GM12878 (cell line): ENCODE measurements around the gene NR2F1. TPM values are rescaled to one million over a fixed set of nuclear protein-coding genes. Genes with fewer than 3 reads are reported as not detected.

ENCODE experiments used
- ATF2 ChIP-seq: IDR thresholded peaks from 2 replicates; pipeline ENCODE4 v1.6.1; 2012; ENCODE audit warnings: low read length, inconsistent platforms
- CHD4 ChIP-seq: fragments of 200-600 bp; sonication (generic); IDR thresholded peaks from 2 replicates; pipeline ENCODE4 v1.6.1; 2016; ENCODE audit warnings: mild to moderate bottlenecking
- CREM ChIP-seq: IDR thresholded peaks from 2 replicates; pipeline ENCODE4 v1.6.1; 2014; ENCODE audit warnings: antibody characterized with exemption, low read depth
- EGR1 ChIP-seq, 2 experiments: IDR thresholded peaks; 1 replicate in 1 of 2; 2 replicates in 1 of 2; pipeline ENCODE4 v1.6.1; 2011 to 2012; ENCODE audit warnings: low read depth in 2 of 2, low read length in 2 of 2, borderline replicate concordance in 1 of 2, mild to moderate bottlenecking in 1 of 2, moderate library complexity in 1 of 2
- FOS ChIP-seq: IDR thresholded peaks from 3 replicates; pipeline ENCODE4 v1.6.1; 2011; ENCODE audit warnings: borderline replicate concordance; ENCODE audit not compliant: insufficient read length; ENCODE audit errors: extremely low read depth
- HDGF ChIP-seq: fragments of 450-650 bp; IDR thresholded peaks from 2 replicates; pipeline ENCODE4 v1.6.1; 2016; ENCODE audit warnings: antibody characterized with exemption
- IKZF2 ChIP-seq, 2 experiments: fragments of 450-650 bp; IDR thresholded peaks; 2 replicates each; pipeline ENCODE4 v1.6.1; 2017; ENCODE audit warnings: mild to moderate bottlenecking in 2 of 2, moderate library complexity in 2 of 2
- IRF4 ChIP-seq: IDR thresholded peaks from 2 replicates; pipeline ENCODE4 v1.6.1; 2011; ENCODE audit warnings: low read depth, low read length
- JUNB ChIP-seq: IDR thresholded peaks from 2 replicates; pipeline ENCODE4 v1.6.1; 2016; ENCODE audit warnings: antibody characterized with exemption, mild to moderate bottlenecking
- KDM1A ChIP-seq: fragments of 200-600 bp; sonication (generic); IDR thresholded peaks from 2 replicates; pipeline ENCODE4 v1.6.1; 2016; ENCODE audit warnings: borderline replicate concordance
- MTA2 ChIP-seq: fragments of 450-650 bp; IDR thresholded peaks from 2 replicates; pipeline ENCODE4 v1.6.1; 2016; ENCODE audit warnings: low read depth, mild to moderate bottlenecking, moderate library complexity
- MYB ChIP-seq: fragments of 150-350 bp; IDR thresholded peaks from 2 replicates; pipeline ENCODE4 v1.6.1; 2014; ENCODE audit warnings: mild to moderate bottlenecking, low read depth, low read length, borderline replicate concordance
- NR2C1 ChIP-seq: fragments of 450-650 bp; IDR thresholded peaks from 2 replicates; pipeline ENCODE4 v1.6.1; 2017; ENCODE audit warnings: antibody characterized with exemption, mild to moderate bottlenecking, moderate library complexity
- NRF1 ChIP-seq: conservative IDR thresholded peaks from 2 replicates; pipeline ENCODE4 v1.6.1; 2011; ENCODE audit warnings: mild to moderate bottlenecking, low read depth, low read length, improper control_type of control experiment
- RAD21 ChIP-seq: IDR thresholded peaks from 2 replicates; pipeline ENCODE4 v1.6.1; 2011; ENCODE audit warnings: mild to moderate bottlenecking, low read depth, low read length, moderate library complexity; ENCODE audit not compliant: insufficient read depth
- RAD51 ChIP-seq: fragments of 450-650 bp; IDR thresholded peaks from 2 replicates; pipeline ENCODE4 v1.6.1; 2016; ENCODE audit warnings: moderate library complexity, mild to moderate bottlenecking, inconsistent platforms
- RCOR1 ChIP-seq: conservative IDR thresholded peaks from 2 replicates; pipeline ENCODE4 v1.6.1; 2012; ENCODE audit warnings: low read depth, low read length, improper control_type of control experiment
- SKIL ChIP-seq: fragments of 450-650 bp; IDR thresholded peaks from 2 replicates; pipeline ENCODE4 v1.6.1; 2017; ENCODE audit warnings: mild to moderate bottlenecking, low read depth, inconsistent platforms; ENCODE audit not compliant: poor library complexity, severe bottlenecking
- SMAD5 ChIP-seq: IDR thresholded peaks from 2 replicates; pipeline ENCODE4 v1.6.1; 2016; ENCODE audit warnings: antibody characterized with exemption, low read depth
- SREBF2 ChIP-seq: IDR thresholded peaks from 2 replicates; pipeline ENCODE4 v1.6.1; 2012; ENCODE audit warnings: mild to moderate bottlenecking, low read length
- TCF12 ChIP-seq: IDR thresholded peaks from 2 replicates; pipeline ENCODE4 v1.6.1; 2011; ENCODE audit warnings: low read depth, mild to moderate bottlenecking, low read length
- WRNIP1 ChIP-seq: IDR thresholded peaks from 2 replicates; pipeline ENCODE4 v1.6.1; 2011; ENCODE audit warnings: low read depth, low read length, improper control_type of control experiment, borderline replicate concordance
- ZNF622 ChIP-seq: fragments of 450-650 bp; IDR thresholded peaks from 2 replicates; pipeline ENCODE4 v1.6.1; 2017; ENCODE audit warnings: mild to moderate bottlenecking, inconsistent platforms
- polyA plus RNA-seq, 11 experiments: library from polyadenylated mRNA; depleted of rRNA in 4 of 11; unstranded in 6 of 11; stranded (reverse) in 5 of 11; fragments of >200 nt; fragmentation: Nextera tagmentation in 4 of 11; fragmentation: Illumina TruSeq in 1 of 11; extraction: Ambion mirVana in 4 of 11; extraction: Trizol in 1 of 11; gene quantifications; 1 replicate in 1 of 11; 2 replicates in 10 of 11; pipeline versions ENCODE4 v1.2.1 to v1.2.3, GENCODE V29; 2011 to 2016; ENCODE audit warnings: inconsistent platforms in 2 of 11, missing spikeins in 2 of 11, low read depth in 1 of 11
- total RNA-seq, 4 experiments: library from RNA; depleted of rRNA in 3 of 4; stranded (reverse); fragments of >200 nt in 3 of 4; fragmentation: Illumina TruSeq in 1 of 4; extraction: Trizol in 1 of 4; gene quantifications; 2 replicates each; pipeline versions ENCODE4 v1.2.1 to v1.2.3, GENCODE V29; 2013 to 2021
- TF ChIP-seq, protein P1 (sequence below): IDR thresholded peaks from 2 replicates; pipeline ENCODE4 v1.6.1; 2012; ENCODE audit warnings: low read depth, low read length, improper control_type of control experiment
- TF ChIP-seq, protein P2 (sequence below): fragments of 450-650 bp; formaldehyde crosslinking; IDR thresholded peaks from 2 replicates; pipeline ENCODE4 v1.5.0; 2022; ENCODE audit warnings: mild to moderate bottlenecking, missing genetic modification characterization

The NR2F1 gene
- total and polyA plus RNA-seq, 10 of the 15 experiments (the other 5 are each of a cell fraction or from before 2014, with no cell fraction given) = 0.04 to 0.79 (median 0.36) TPM; not detected in 7

DNA sequence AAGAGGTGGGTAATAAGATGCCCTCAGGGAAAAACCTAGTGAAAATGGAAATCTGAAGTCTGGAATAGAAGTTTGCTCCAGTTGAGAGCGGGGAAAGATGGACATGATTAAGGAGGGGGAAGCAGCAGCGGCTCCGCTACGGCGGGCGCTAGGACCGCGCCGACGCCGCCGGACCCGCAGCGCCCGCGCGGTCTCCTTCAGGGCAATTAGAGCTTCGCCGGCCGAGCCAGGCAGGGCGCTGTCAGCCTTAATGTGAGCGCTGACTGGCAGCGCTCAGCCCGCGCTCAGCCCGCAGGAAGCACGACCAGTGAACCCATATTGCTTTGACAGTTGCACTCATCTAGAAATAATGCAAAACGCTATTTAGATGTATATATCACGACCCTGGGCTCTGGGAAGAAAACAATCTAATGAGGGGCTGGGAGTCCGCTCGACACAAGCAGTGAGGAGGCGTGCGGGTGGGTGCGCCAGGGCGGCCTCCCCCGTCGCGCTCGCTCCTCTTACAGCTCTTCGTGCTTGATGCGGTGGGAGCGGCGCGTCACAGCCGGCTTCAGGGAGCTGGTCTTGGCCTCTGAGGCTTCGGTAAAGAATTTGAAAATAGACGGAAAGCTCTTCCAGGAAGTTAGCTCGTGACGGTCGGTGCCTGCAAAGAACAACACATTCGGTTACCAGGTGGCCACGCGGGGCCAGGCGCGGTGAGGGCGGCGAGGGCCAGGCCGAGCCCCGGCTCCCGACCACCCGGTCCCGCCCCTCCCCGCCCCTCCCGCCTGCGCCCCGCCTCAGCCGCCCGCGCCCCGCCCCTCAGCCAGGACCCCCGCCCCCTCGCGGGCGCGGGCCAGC lies 37.7 kb downstream of the NR2F1 start (continued):
- TF ChIP-seq SKIL (no peak), IKZF2 (IDR thresholded peaks at IDR 0.05) (no peak), JUNB (no peak), MTA2 (no peak), RAD21 (peak; percentile 17; the same call in 1 of the 2 replicates), TCF12 (no peak), WRNIP1 (no peak), RAD51 (no peak), EGR1 (IDR thresholded peaks at IDR 0.05; ENCODE audit: borderline replicate concordance in 1 of 2, low read depth in 2 of 2, low read length in 2 of 2) (peak in 1 of 2 experiments; percentile 73; a peak in 2 of 3 replicates), CREM (no peak), SMAD5 (no peak), ZNF622 (no peak), HDGF (no peak), RCOR1 (no peak), CHD4 (no peak), ATF2 (no peak), NRF1 (no peak), FOS (no peak), SREBF2 (no peak), KDM1A (no peak), IRF4 (no peak), MYB (no peak), NR2C1 (no peak)
- TF ChIP-seq, protein P1, sequence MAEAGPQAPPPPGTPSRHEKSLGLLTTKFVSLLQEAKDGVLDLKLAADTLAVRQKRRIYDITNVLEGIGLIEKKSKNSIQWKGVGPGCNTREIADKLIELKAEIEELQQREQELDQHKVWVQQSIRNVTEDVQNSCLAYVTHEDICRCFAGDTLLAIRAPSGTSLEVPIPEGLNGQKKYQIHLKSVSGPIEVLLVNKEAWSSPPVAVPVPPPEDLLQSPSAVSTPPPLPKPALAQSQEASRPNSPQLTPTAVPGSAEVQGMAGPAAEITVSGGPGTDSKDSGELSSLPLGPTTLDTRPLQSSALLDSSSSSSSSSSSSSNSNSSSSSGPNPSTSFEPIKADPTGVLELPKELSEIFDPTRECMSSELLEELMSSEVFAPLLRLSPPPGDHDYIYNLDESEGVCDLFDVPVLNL = no peak
- TF ChIP-seq, protein P2, sequence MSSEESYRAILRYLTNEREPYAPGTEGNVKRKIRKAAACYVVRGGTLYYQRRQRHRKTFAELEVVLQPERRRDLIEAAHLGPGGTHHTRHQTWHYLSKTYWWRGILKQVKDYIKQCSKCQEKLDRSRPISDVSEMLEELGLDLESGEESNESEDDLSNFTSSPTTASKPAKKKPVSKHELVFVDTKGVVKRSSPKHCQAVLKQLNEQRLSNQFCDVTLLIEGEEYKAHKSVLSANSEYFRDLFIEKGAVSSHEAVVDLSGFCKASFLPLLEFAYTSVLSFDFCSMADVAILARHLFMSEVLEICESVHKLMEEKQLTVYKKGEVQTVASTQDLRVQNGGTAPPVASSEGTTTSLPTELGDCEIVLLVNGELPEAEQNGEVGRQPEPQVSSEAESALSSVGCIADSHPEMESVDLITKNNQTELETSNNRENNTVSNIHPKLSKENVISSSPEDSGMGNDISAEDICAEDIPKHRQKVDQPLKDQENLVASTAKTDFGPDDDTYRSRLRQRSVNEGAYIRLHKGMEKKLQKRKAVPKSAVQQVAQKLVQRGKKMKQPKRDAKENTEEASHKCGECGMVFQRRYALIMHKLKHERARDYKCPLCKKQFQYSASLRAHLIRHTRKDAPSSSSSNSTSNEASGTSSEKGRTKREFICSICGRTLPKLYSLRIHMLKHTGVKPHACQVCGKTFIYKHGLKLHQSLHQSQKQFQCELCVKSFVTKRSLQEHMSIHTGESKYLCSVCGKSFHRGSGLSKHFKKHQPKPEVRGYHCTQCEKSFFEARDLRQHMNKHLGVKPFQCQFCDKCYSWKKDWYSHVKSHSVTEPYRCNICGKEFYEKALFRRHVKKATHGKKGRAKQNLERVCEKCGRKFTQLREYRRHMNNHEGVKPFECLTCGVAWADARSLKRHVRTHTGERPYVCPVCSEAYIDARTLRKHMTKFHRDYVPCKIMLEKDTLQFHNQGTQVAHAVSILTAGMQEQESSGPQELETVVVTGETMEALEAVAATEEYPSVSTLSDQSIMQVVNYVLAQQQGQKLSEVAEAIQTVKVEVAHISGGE (CRISPR knock-in tag) = no peak
